Lower leg skin (tissue), 4 donors: ENCODE results near the gene IGSF5. TPM values are rescaled to one million over a fixed set of nuclear protein-coding genes. Genes with fewer than 3 reads are reported as not detected.
"Not testable (repeated sequence)": the region's sequence is repeated elsewhere in the genome, so short reads cannot be mapped to it uniquely, and the experiment has no call there.

Experiments used
- DNase-seq, 2 donors: peaks; one replicate each; pipeline ENCODE4 v3.0.0-alpha.2; 2019; ENCODE audit warnings: low spot score in 2 of 2
- H3K4me3 ChIP-seq: fragments of 200-600 bp; sonication (generic); 2 replicates; pipeline ENCODE4 v1.5.1; 2017; ENCODE audit warnings: mild to moderate bottlenecking, low read depth; ENCODE audit not compliant: poor library complexity, severe bottlenecking
- POLR2A ChIP-seq, 2 donors: fragments of 450-650 bp; IDR thresholded peaks; one replicate each; pipeline ENCODE4 v1.6.1; 2016 to 2017; ENCODE audit warnings: antibody characterized with exemption in 2 of 2, mild to moderate bottlenecking in 1 of 2, moderate library complexity in 1 of 2
- WGBS, 2 donors: methylation state at CpG; one replicate each; pipeline ENCODE4 v1.1.5; 2018; 5-methylcytosine and 5-hydroxymethylcytosine counted together
- intact Hi-C: fragments of 100-400 bp; cut with DNase I; formaldehyde crosslinking; loops from one replicate; pipeline ENCODE4 v1.15.0; 2023; ENCODE audit warnings: low total_unique reads
- total RNA-seq, 4 donors: library from RNA; depleted of rRNA; stranded (reverse); fragments of >200 nt; gene quantifications; one replicate each; pipeline ENCODE4 v1.1.0, GENCODE V29; 2016
- TF ChIP-seq, protein P1 (sequence below), 3 donors: fragments of 450-650 bp; IDR thresholded peaks; one replicate each; pipeline ENCODE4 v1.5.1; 2016; ENCODE audit warnings: antibody characterized with exemption in 3 of 3, mild to moderate bottlenecking in 3 of 3, moderate library complexity in 2 of 3

The IGSF5 gene
- total RNA-seq, 4 donors from 2014 or later, result 1.2 to 1.4 (median 1.3) TPM; not detected in 1

DNA sequence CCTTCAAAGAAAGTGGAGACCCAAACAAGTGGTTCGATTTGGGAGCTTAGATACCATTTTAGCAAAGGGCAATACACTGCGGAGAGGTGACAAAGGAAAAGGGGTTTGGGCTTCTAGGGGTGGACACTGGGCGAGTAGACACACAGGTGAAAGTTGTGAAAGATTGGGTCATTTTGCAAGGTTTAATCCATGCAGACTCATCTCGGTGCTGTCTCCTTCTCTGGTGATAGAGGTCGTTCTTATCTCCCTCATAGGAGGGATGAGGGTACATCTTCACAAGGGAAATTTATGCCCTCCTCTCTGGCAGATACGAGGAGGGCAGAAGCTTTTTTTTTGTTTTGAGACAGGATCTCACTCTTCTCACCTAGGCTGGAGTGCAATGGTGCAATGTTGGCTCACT, 6.4 kb upstream of the IGSF5 start:
- TF ChIP-seq, protein P1, sequence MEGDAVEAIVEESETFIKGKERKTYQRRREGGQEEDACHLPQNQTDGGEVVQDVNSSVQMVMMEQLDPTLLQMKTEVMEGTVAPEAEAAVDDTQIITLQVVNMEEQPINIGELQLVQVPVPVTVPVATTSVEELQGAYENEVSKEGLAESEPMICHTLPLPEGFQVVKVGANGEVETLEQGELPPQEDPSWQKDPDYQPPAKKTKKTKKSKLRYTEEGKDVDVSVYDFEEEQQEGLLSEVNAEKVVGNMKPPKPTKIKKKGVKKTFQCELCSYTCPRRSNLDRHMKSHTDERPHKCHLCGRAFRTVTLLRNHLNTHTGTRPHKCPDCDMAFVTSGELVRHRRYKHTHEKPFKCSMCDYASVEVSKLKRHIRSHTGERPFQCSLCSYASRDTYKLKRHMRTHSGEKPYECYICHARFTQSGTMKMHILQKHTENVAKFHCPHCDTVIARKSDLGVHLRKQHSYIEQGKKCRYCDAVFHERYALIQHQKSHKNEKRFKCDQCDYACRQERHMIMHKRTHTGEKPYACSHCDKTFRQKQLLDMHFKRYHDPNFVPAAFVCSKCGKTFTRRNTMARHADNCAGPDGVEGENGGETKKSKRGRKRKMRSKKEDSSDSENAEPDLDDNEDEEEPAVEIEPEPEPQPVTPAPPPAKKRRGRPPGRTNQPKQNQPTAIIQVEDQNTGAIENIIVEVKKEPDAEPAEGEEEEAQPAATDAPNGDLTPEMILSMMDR (IDR thresholded peaks at IDR 0.05), result no peak
- TF ChIP-seq POLR2A (IDR thresholded peaks at IDR 0.05), result no peak
- H3K4me3 ChIP-seq, result no peak overlapping the region
- intact Hi-C loops, result no loop called here
- WGBS, 2 donors, result 86 to 87% methylated on average over 6 of the region's 6 CpGs
- DNase-seq, result peak in 1 of 2 donors; percentile 8

DNA sequence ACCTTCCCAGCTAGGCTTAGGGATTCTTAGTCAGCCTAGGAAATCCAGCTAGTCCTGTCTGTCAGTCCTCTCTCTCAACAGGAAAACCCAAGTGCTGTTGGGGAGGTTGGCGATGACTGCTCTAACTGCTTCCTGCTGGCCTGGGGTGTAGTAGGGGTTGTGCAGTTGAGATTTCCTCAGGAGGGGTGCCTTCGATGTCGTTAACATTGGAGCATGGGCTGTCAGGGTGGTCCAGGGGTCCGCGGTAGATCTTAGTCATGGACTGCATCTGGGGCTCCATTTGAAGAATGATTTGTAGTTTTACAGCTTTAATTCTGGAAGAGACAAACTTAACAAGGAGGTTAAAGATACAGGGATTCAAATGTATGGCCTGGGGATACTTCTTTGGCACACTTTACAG, 5.5 kb upstream of the IGSF5 start:
- intact Hi-C loops, H3K4me3 ChIP-seq: not testable (repeated sequence)
- peak in 1 of 2 donors; percentile 60 for DNase-seq
- 82 to 83% methylated on average over 5 of the region's 5 CpGs for WGBS, 2 donors

DNA sequence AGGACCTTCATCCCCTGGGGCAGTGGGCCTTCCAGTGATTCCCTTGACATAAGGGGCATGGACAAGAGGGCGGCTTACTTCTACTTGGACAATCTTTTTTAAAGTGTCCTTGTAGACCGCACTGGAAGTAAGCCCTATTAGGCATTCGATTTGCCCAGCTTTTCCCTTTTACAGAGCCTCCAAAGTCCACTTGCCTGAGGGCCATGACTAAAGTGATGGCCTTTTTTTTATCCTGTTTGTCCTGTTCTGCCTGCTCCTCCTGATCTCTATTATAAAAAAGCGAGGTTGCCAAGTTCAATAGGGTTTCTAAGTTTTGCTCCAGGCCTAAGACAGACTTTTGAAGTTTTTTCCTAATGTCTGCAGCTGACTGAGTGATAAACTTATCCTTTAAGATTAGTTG, 2.4 kb upstream of the IGSF5 start:
- H3K4me3 ChIP-seq, intact Hi-C loops, DNase-seq: not testable (repeated sequence)
- 61% methylated on average over 4 of the region's 4 CpGs for WGBS, 2 donors

DNA sequence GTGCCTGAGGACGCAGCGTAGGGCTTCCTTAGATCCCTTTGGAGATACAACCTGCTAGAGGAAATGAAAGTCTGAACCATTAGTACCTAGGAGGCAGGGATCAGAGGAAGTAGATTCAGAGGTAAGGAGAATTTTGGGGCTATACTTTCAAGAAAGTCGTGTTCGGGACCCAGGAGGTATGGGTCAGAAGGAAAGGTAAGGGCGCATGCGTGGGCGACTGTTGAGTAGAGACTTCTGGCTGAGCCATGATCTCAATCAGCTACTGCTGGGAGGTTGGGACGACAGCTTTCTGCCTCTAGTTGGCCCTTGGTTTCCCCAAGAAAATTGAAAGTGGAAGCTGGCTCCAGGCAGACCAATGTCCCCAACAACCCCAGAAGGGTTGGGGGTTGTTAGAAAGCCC, 349 bp downstream of the IGSF5 start:
- H3K4me3 ChIP-seq, intact Hi-C loops, DNase-seq: not testable (repeated sequence)
- 93 to 95% methylated on average over 8 of the region's 8 CpGs for WGBS, 2 donors

DNA sequence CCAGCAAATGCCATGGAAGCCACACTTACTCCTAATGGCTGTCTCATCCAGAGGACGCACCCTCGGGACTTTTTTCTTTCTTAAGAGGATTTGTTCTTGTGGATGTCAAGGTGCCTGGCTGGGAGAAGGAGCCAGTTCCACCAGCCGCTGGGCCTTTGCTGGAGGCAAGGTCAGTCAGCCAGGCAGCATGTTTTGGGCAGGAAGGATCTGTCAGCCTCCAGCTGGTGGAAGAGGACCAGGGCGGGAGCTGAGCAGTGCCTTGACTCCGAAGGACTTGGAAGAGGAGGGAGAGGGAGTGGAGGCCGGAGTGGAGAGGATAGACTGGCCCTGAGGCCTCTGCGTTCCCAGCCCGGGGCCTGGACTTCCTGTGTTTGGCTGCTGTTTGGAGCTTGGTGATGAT, 5.7 kb downstream of the IGSF5 start:
- TF ChIP-seq POLR2A (IDR thresholded peaks at IDR 0.05), result no peak
- TF ChIP-seq, protein P1 (IDR thresholded peaks at IDR 0.05), result no peak
- WGBS, 2 donors, result 69 to 79% methylated on average over 8 of the region's 8 CpGs

DNA sequence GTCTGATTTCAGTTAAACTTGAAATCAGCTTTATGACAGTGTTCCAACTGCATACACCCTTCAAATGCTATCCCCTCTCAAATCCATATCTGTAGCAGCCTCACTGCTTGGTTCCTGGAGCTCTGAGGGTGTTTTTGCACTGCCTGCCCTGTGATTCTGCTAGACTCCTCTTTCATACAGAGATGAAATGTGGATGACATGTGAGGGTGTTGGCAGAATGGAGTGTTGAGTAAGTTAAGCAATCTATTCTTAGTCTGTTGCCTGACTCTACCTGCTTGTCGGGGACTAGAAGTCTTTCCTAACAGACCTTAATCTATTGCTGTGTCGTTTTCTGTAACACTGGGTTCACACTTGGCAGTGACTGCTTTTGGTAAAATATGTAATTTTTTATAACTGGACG, 9.8 kb downstream of the IGSF5 start:
- WGBS, 2 donors, result 58 to 78% methylated on average over 3 of the region's 3 CpGs
- intact Hi-C loops, result no loop called here
- DNase-seq, result no peak
- H3K4me3 ChIP-seq, result no peak overlapping the region
- TF ChIP-seq, protein P1 (IDR thresholded peaks at IDR 0.05), result no peak
- TF ChIP-seq POLR2A (IDR thresholded peaks at IDR 0.05), result no peak

More for the DNA sequence above, 5.7 kb downstream of the IGSF5 start:
- peak in 1 of 2 donors; percentile 68 for DNase-seq
- no peak overlapping the region for H3K4me3 ChIP-seq
- intact Hi-C loops, result no loop called here

DNA sequence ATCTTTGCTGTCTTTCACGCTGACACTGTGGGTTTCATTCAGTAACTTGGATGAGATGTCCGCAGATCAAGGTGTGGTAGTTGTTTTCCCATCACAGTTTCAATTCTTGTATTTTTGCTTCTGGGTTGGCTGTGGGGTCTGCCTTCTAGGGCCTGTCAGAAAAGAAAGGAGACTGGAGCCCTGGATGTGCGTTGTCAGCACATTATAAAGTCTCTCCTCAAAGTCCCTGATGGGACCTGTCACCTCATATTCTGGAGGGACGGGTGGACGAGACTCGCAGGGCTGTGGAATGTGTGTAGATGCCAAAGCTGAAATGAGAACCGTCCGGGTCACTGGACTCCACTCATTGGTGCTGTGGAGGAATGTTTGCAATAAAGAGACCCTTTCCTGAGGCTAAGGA, 11.3 kb downstream of the IGSF5 start:
- WGBS, 2 donors, result 70 to 73% methylated on average over 8 of the region's 8 CpGs
- intact Hi-C loops, result no loop called here
- DNase-seq, result no peak
- H3K4me3 ChIP-seq, result no peak overlapping the region
- no peak for TF ChIP-seq POLR2A (IDR thresholded peaks at IDR 0.05)
- TF ChIP-seq, protein P1 (IDR thresholded peaks at IDR 0.05), result no peak
